ENCODE data around the gene APLF.
"Not testable (repeated sequence)": the region's sequence is repeated elsewhere in the genome, so short reads cannot be mapped to it uniquely, and the experiment has no call there.

Gene APLF

DNA sequence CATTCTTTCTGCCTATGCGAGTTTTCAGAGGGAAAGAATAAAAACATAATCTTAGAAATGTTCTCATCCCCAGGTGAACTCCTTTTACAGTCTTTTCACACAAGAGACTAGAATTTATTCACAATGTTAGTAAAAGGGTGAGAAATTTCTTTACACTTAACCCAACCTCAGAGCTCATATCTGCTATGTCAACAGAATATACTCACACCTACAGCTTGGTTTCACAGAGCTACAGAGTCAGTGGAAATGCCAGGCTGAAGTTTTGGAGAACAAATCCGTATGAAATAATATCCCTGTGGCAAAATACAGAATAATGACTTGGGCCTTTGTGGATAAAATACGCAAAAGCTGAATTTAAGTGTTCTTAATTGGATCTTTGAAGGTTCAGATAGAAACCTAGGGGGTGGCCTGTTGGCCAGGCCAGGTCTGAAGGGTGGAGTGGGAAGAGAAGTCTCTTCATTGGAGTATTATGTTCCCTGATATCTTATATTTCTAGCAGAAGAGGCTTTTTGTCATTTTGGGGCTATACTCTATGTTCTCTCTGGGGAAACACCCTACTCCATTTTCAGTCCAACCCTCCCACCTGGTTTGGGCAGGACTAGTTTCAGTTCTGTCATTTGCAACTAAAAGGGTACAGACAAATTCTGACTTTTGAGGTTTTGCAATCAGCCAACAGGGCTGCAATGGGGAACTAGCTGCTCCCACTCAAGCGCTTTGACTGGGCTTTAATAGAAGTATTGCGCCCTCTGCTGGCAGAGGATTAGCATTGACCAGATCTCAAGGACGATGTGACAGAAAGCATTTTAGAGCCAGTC lies 26.0 kb upstream of the APLF start:
- no peak for TF ChIP-seq EZH2phosphoT487 (IDR thresholded peaks at IDR 0.05; ENCODE audit: low read length)
- TF ChIP-seq, protein P1, sequence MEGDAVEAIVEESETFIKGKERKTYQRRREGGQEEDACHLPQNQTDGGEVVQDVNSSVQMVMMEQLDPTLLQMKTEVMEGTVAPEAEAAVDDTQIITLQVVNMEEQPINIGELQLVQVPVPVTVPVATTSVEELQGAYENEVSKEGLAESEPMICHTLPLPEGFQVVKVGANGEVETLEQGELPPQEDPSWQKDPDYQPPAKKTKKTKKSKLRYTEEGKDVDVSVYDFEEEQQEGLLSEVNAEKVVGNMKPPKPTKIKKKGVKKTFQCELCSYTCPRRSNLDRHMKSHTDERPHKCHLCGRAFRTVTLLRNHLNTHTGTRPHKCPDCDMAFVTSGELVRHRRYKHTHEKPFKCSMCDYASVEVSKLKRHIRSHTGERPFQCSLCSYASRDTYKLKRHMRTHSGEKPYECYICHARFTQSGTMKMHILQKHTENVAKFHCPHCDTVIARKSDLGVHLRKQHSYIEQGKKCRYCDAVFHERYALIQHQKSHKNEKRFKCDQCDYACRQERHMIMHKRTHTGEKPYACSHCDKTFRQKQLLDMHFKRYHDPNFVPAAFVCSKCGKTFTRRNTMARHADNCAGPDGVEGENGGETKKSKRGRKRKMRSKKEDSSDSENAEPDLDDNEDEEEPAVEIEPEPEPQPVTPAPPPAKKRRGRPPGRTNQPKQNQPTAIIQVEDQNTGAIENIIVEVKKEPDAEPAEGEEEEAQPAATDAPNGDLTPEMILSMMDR (IDR thresholded peaks at IDR 0.05; ENCODE audit: low read length) = peak; percentile 90
- no peaks in the 10 kb centered on the region for H4K20me1 ChIP-seq (ENCODE audit: insufficient read depth, low read length)
- H3K4me2 ChIP-seq (ENCODE audit: low read depth, low read length) = peak overlapping the region; percentile 55
- H3K27ac ChIP-seq (ENCODE audit: low read length) = peak overlapping the region; percentile 70
- H3K9me3 ChIP-seq (replicated peaks; ENCODE audit: insufficient read depth, low read length) = no peaks in the 10 kb centered on the region
- H2AFZ ChIP-seq (ENCODE audit: low read length) = peak overlapping the region; percentile 33
- no peaks in the 10 kb centered on the region for H3K79me2 ChIP-seq (ENCODE audit: low read length)
- peaks cover 5% of the 10 kb centered on the region; the same call in 1 of the 2 replicates for H3F3A ChIP-seq (ENCODE audit: insufficient read depth, low read length)
- H3K36me3 ChIP-seq (replicated peaks; ENCODE audit: insufficient read depth, low read length) = no peaks in the 10 kb centered on the region
- peak; percentile 98 for DNase-seq
- H3K4me3 ChIP-seq (ENCODE audit: low read length) = peak overlapping the region; percentile 16; the same call in 1 of the 2 replicates
- H3K27me3 ChIP-seq (replicated peaks; ENCODE audit: insufficient read depth, low read length) = no peaks in the 10 kb centered on the region
- H3K9me2 ChIP-seq (replicated peaks; ENCODE audit: insufficient read depth, low read length) = no peaks in the 10 kb centered on the region
- peak overlapping the region; percentile 30; the same call in 1 of the 2 replicates for H3K9ac ChIP-seq (ENCODE audit: low read length)
- H3K4me1 ChIP-seq (ENCODE audit: low read length) = peaks cover 12% of the 10 kb centered on the region

DNA sequence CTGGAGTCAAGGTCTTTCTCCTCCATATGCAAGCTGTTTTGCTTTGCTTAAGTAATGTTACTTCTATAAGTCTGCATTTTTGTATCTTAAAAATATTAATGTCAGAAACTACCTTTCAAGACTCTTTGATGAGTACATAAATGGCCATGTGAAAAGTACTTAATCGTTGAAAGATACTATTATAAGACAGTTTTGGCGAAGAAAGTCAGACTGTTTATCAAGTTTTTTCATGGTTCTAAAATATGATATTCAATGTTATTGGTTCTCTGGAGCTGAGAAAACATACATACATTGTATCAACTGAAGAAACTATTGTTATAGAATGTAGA lies 25.4 kb upstream of the APLF start:
- Histone ChIP-seq H3K9ac (ENCODE audit: low read length) (no peak overlapping the region), H3K4me2 (ENCODE audit: low read depth, low read length) (peak overlapping the region; percentile 10; the same call in 1 of the 2 replicates), H3K9me2 (replicated peaks; ENCODE audit: insufficient read depth, low read length) (no peaks in the 10 kb centered on the region), H3K27me3 (replicated peaks; ENCODE audit: insufficient read depth, low read length) (no peaks in the 10 kb centered on the region), H3K4me3 (ENCODE audit: low read length) (no peak overlapping the region), H4K20me1 (ENCODE audit: insufficient read depth, low read length) (no peaks in the 10 kb centered on the region), H3F3A (ENCODE audit: insufficient read depth, low read length) (peaks cover 5% of the 10 kb centered on the region; the same call in 1 of the 2 replicates), H3K27ac (ENCODE audit: low read length) (no peak overlapping the region), H3K36me3 (replicated peaks; ENCODE audit: insufficient read depth, low read length) (no peaks in the 10 kb centered on the region), H3K4me1 (ENCODE audit: low read length) (peaks cover 12% of the 10 kb centered on the region), H2AFZ (ENCODE audit: low read length) (peak overlapping the region; percentile 55; the same call in 1 of the 2 replicates), H3K9me3 (replicated peaks; ENCODE audit: insufficient read depth, low read length) (no peaks in the 10 kb centered on the region), H3K79me2 (ENCODE audit: low read length) (no peaks in the 10 kb centered on the region)
- no peak for DNase-seq
- TF ChIP-seq EZH2 (optimal IDR thresholded peaks at IDR 0.05; ENCODE audit: low read depth, low read length) = no peak
- no peak for TF ChIP-seq EZH2phosphoT487 (IDR thresholded peaks at IDR 0.05; ENCODE audit: low read length)

DNA sequence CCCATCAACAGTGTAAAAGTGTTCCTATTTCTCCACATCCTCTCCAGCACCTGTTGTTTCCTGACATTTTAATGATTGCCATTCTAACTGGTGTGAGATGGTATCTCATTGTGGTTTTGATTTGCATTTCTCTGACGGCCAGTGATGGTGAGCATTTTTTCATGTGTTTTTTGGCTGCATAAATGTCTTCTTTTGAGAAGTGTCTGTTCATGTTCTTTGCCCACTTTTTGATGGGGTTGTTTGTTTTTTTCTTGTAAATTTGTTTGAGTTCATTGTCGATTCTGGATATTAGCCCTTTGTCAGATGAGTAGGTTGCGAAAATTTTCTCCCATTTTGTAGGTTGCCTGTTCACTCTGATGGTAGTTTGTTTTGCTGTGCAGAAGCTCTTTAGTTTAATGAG lies 21.0 kb upstream of the APLF start:
- H3K27me3 ChIP-seq (replicated peaks; ENCODE audit: insufficient read depth, low read length); H3K9me3 ChIP-seq (replicated peaks; ENCODE audit: insufficient read depth, low read length); H3K9me2 ChIP-seq (replicated peaks; ENCODE audit: insufficient read depth, low read length); H3K36me3 ChIP-seq (replicated peaks; ENCODE audit: insufficient read depth, low read length); H2AFZ ChIP-seq (ENCODE audit: low read length); H3K4me3 ChIP-seq (ENCODE audit: low read length); H3K9ac ChIP-seq (ENCODE audit: low read length); H3K79me2 ChIP-seq (ENCODE audit: low read length); H3K4me1 ChIP-seq (ENCODE audit: low read length); H3K4me2 ChIP-seq (ENCODE audit: low read depth, low read length); DNase-seq; H3F3A ChIP-seq (ENCODE audit: insufficient read depth, low read length); H4K20me1 ChIP-seq (ENCODE audit: insufficient read depth, low read length); H3K27ac ChIP-seq (ENCODE audit: low read length): not testable (repeated sequence)

DNA sequence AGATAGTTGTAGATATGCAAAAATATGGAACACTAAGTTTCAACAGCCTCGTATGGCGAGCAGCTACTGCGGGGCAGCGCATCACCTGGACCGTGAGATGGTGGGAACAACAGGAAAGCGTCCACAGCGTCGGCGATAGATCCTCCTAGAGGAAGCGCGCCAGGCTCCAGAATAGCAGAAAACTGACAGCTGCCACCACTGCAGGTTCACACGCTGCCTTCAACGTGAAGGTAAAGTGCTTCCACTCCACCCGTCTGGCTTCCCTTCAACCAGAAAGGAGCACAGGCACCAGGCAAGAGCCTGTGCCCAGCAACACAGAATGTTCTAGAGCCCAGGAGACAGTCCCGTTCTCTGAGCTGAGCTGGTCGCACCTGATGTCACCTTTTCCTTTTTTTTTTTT lies 20.3 kb upstream of the APLF start:
- Histone ChIP-seq H3K27ac (ENCODE audit: low read length) (no peak overlapping the region), H3K4me2 (ENCODE audit: low read depth, low read length) (no peak overlapping the region), H3K9me3 (replicated peaks; ENCODE audit: insufficient read depth, low read length) (no peaks in the 10 kb centered on the region), H3K4me1 (ENCODE audit: low read length) (no peaks in the 10 kb centered on the region), H3K36me3 (replicated peaks; ENCODE audit: insufficient read depth, low read length) (no peaks in the 10 kb centered on the region), H3K9me2 (replicated peaks; ENCODE audit: insufficient read depth, low read length) (no peaks in the 10 kb centered on the region), H3F3A (ENCODE audit: insufficient read depth, low read length) (no peaks in the 10 kb centered on the region), H3K79me2 (ENCODE audit: low read length) (no peaks in the 10 kb centered on the region), H4K20me1 (ENCODE audit: insufficient read depth, low read length) (no peaks in the 10 kb centered on the region), H3K27me3 (replicated peaks; ENCODE audit: insufficient read depth, low read length) (no peaks in the 10 kb centered on the region), H2AFZ (ENCODE audit: low read length) (no peak overlapping the region), H3K4me3 (ENCODE audit: low read length) (no peak overlapping the region), H3K9ac (ENCODE audit: low read length) (no peak overlapping the region)
- DNase-seq = no peak
- TF ChIP-seq EZH2phosphoT487 (IDR thresholded peaks at IDR 0.05; ENCODE audit: low read length) (no peak), EZH2 (optimal IDR thresholded peaks at IDR 0.05; ENCODE audit: low read depth, low read length) (no peak)
- TF ChIP-seq, protein P1 (IDR thresholded peaks at IDR 0.05; ENCODE audit: low read length) = no peak

All from MM.1S (cell line).